GM10266 (cell line): Measurements from ENCODE around the gene STARD3NL.
"Not testable (repeated sequence)": the region's sequence is repeated elsewhere in the genome, so short reads cannot be mapped to it uniquely, and the experiment has no call there.

ENCODE experiments used
- DNase-seq: peaks from one replicate; pipeline ENCODE4 v3.0.0; 2012; ENCODE audit errors: extremely low spot score
- TF ChIP-seq, protein P1 (sequence below): IDR thresholded peaks from 2 replicates; pipeline ENCODE4 v1.5.1; 2012; ENCODE audit warnings: mild to moderate bottlenecking, low read depth; ENCODE audit not compliant: control insufficient read depth, insufficient read depth; ENCODE audit errors: missing control alignments

The STARD3NL gene

GRCh38 chr7:38169847-38170246 lies 8.2 kb upstream of the STARD3NL start:
- DNase-seq = no peak
- TF ChIP-seq, protein P1, sequence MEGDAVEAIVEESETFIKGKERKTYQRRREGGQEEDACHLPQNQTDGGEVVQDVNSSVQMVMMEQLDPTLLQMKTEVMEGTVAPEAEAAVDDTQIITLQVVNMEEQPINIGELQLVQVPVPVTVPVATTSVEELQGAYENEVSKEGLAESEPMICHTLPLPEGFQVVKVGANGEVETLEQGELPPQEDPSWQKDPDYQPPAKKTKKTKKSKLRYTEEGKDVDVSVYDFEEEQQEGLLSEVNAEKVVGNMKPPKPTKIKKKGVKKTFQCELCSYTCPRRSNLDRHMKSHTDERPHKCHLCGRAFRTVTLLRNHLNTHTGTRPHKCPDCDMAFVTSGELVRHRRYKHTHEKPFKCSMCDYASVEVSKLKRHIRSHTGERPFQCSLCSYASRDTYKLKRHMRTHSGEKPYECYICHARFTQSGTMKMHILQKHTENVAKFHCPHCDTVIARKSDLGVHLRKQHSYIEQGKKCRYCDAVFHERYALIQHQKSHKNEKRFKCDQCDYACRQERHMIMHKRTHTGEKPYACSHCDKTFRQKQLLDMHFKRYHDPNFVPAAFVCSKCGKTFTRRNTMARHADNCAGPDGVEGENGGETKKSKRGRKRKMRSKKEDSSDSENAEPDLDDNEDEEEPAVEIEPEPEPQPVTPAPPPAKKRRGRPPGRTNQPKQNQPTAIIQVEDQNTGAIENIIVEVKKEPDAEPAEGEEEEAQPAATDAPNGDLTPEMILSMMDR = no peak

DNA sequence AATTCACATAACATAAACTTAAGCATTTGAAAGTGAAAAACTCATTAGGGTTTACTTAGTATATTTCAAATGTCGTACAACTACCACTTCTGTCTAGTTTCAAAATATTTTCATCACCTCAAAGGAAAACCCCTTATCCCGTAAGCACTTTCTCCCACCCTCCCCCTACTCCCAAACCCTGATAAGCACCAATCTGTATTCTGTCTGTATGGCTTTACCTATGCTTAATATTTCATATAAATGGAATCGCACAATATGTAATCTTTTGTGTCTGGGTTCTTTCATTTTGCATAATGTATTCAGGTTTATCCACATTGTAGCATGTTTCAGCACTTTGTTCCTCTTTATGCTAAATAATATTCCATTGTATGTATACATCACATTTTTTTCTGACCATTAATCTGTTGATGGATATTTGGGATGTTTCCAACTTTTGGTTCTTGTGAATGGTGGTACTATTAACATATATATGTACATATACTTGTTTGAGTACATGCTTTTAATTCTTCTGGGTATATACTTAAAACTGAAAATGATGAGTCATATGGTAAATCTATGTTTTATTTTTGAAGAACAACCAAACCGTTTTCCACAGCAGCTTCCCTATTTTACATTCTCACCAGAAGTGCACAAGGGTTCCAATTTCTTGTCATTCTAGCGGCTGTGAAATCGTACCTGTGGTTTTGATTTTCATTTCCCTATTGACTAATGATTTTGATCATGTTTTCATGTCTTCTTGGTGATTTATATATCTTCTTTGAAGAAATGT lies 6.2 kb upstream of the STARD3NL start:
- TF ChIP-seq, protein P1 = no peak
- no peak for DNase-seq

GRCh38 chr7:38175547-38175946 lies 2.5 kb upstream of the STARD3NL start:
- DNase-seq = not testable (repeated sequence)

- TF ChIP-seq, protein P1 = no peak
- peak; percentile 15 for DNase-seq
These were observed 433 bp upstream of the STARD3NL start for GRCh38 chr7:38177621-38178003.

DNA sequence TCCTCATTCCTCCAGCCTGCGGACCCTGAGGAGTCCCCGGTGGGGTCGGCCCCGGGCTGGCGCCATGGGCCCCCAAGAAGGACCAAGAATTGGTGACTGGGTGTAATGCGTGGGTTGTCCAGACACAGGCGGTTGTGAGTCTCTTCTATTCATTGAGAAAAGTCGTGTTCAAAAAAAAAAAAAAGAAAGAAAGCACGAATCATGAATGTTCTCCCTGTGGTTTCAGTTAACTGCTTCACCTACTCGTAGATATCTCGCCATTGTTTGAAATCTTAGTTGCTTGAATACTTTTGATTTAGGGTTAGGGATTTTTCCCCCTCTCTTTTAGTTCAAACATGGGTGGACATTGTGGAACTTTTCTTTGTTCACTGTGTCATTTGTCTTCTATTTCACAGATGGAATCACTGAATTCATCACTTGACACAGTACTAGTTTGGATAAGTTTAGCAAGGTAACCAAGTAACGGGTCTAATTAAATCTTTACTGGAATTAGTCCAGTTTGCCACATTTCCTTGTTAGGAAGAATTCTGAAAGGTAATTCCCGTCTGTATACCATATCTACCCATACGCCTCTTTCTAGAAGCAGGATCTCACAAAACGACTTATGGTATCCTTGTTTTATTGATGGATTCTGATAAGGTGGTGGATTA lies 775 bp downstream of the STARD3NL start:
- DNase-seq = peak; percentile 44
- TF ChIP-seq, protein P1 = no peak

DNA sequence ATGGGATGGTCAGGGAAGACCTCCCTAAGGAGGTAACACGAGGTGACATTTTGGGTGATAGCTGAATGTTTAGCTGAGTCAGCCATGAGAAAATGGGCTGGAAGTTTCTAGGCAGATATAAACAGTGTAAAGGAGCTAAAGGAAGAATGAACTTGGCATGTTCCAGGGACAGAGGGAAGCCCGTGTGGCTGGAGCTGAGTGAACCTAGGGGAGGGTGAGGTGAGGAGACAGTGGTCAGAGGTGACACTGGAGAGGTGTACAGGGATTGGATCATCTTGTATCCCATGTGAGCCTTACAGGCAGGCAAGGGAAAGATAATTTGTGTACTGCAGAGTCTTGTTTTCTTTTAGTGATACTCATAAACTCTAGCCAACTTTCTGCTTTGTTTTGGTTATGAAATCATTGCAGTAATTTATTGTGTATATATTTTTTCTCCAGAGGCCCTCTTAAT lies 1.8 kb downstream of the STARD3NL start:
- DNase-seq = no peak
- TF ChIP-seq, protein P1 = no peak

DNA sequence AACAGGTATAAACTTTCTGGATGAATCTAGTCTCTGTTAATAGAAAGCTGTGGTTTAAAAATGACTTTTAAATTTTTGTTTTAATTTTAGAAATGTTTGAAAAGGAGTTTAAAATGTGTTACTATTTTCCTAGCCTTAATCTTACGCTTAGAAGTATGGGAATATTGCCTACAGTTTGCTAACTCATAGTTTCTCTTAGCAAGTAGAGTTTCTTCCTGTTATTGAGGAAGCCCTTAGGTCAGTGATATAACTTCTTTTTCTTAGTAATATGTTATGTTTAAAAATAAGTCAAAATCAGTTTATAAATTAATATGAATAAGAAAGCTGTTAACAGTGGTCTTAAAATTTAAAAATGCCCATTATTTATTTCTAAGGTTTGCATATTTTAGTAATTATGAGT lies 3.1 kb downstream of the STARD3NL start:
- TF ChIP-seq, protein P1 = no peak
- no peak for DNase-seq
